HG03159 (cell line): Measurements from ENCODE around the gene PRR27.

Experiments
- ATAC-seq: cut with Tn5 transposase; IDR thresholded peaks from one replicate; pipeline ENCODE4 v1.9.1; 2021; ENCODE audit warnings: mild to moderate bottlenecking, moderate library complexity; ENCODE audit not compliant: unreplicated experiment

The PRR27 gene

GRCh38 chr4:70153937-70154336 lies at the start of gene PRR27:
Gene PRR27, plus strand, starts transcription at chr4:70154237. Its CDS starts 139 bp downstream, at chr4:70154376.
- no peak for ATAC-seq

- ATAC-seq, result peak; percentile 82
Measured at GRCh38 chr4:70110917-70111316, 43.1 kb upstream of the PRR27 start.

GRCh38 chr4:70113656-70114055 lies 40.4 kb upstream of the PRR27 start:
- ATAC-seq, result no peak

GRCh38 chr4:70114096-70114495 lies 39.9 kb upstream of the PRR27 start:
- ATAC-seq, result no peak

GRCh38 chr4:70120323-70120722 lies 33.7 kb upstream of the PRR27 start:
- no peak for ATAC-seq

- no peak for ATAC-seq
Measured at GRCh38 chr4:70133473-70133872, 20.6 kb upstream of the PRR27 start.

- ATAC-seq, result no peak
Measured at GRCh38 chr4:70138751-70139150, 15.3 kb upstream of the PRR27 start.

GRCh38 chr4:70151271-70151670 lies 2.8 kb upstream of the PRR27 start:
- ATAC-seq, result no peak

GRCh38 chr4:70152088-70152487 lies 1.9 kb upstream of the PRR27 start:
- no peak for ATAC-seq

- ATAC-seq, result no peak
Measured at GRCh38 chr4:70158576-70158975, 4.5 kb downstream of the PRR27 start.

GRCh38 chr4:70177090-70177489 lies 23.1 kb downstream of the PRR27 start:
- no peak for ATAC-seq

GRCh38 chr4:70178075-70178660 lies 24.1 kb downstream of the PRR27 start:
- ATAC-seq, result no peak

GRCh38 chr4:70179811-70180210 lies 25.8 kb downstream of the PRR27 start:
- ATAC-seq, result no peak

- no peak for ATAC-seq
Measured at GRCh38 chr4:70181864-70182263, 27.8 kb downstream of the PRR27 start.

GRCh38 chr4:70182517-70183167 lies 28.6 kb downstream of the PRR27 start:
- ATAC-seq, result no peak

- ATAC-seq, result peak; percentile 86
Measured at GRCh38 chr4:70183168-70183939, 29.3 kb downstream of the PRR27 start.

GRCh38 chr4:70183940-70184246 lies 29.9 kb downstream of the PRR27 start:
- no peak for ATAC-seq

GRCh38 chr4:70187216-70187615 lies 33.2 kb downstream of the PRR27 start:
- ATAC-seq, result no peak

GRCh38 chr4:70190579-70190978 lies 36.5 kb downstream of the PRR27 start:
- ATAC-seq, result no peak

GRCh38 chr4:70191647-70192046 lies 37.6 kb downstream of the PRR27 start:
- ATAC-seq, result no peak

- ATAC-seq, result no peak
Measured at GRCh38 chr4:70192895-70193294, 38.9 kb downstream of the PRR27 start.

GRCh38 chr4:70195425-70195824 lies 41.4 kb downstream of the PRR27 start, which contains the start of gene ODAM:
Gene ODAM, plus strand, starts transcription at chr4:70195725. Its CDS starts 819 bp downstream, at chr4:70196544.
- ATAC-seq, result no peak
